Vagina (tissue), 2 donors: ENCODE data around the gene EPAS1.

Source experiments
- POLR2A ChIP-seq, 2 donors: fragments of 450-650 bp; IDR thresholded peaks; one replicate each; pipeline ENCODE4 v1.6.1; 2017; ENCODE audit warnings: antibody characterized with exemption in 2 of 2, mild to moderate bottlenecking in 2 of 2, moderate library complexity in 2 of 2
- POLR2AphosphoS5 ChIP-seq, 2 donors: sonication (generic); formaldehyde crosslinking; IDR thresholded peaks; one replicate each; pipeline ENCODE4 v1.9.0; 2017; ENCODE audit warnings: antibody characterized with exemption in 2 of 2, mild to moderate bottlenecking in 2 of 2, low read depth in 1 of 2; ENCODE audit not compliant: insufficient read depth in 1 of 2
- TF ChIP-seq, protein P1 (sequence below), 3 experiments: fragments of 450-650 bp in 2 of 3; fragments of 200-600 bp in 1 of 3; sonication (generic) in 1 of 3; IDR thresholded peaks; one replicate each; pipeline ENCODE4 v1.5.1; 2017 to 2019; ENCODE audit warnings: antibody characterized with exemption in 3 of 3, mild to moderate bottlenecking in 2 of 3, moderate library complexity in 2 of 3

GRCh38 chr2:46318579-46319460, 21.6 kb downstream of the EPAS1 start:
- TF ChIP-seq, protein P1, sequence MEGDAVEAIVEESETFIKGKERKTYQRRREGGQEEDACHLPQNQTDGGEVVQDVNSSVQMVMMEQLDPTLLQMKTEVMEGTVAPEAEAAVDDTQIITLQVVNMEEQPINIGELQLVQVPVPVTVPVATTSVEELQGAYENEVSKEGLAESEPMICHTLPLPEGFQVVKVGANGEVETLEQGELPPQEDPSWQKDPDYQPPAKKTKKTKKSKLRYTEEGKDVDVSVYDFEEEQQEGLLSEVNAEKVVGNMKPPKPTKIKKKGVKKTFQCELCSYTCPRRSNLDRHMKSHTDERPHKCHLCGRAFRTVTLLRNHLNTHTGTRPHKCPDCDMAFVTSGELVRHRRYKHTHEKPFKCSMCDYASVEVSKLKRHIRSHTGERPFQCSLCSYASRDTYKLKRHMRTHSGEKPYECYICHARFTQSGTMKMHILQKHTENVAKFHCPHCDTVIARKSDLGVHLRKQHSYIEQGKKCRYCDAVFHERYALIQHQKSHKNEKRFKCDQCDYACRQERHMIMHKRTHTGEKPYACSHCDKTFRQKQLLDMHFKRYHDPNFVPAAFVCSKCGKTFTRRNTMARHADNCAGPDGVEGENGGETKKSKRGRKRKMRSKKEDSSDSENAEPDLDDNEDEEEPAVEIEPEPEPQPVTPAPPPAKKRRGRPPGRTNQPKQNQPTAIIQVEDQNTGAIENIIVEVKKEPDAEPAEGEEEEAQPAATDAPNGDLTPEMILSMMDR (IDR thresholded peaks at IDR 0.05): no peak
- TF ChIP-seq POLR2A (IDR thresholded peaks at IDR 0.05) (no peak), POLR2AphosphoS5 (IDR thresholded peaks at IDR 0.05; ENCODE audit: insufficient read depth in 1 of 2, low read depth in 1 of 2) (no peak)
